Endothelial cell of umbilical vein (primary cell): Measurements from ENCODE around the gene GPD2. TPM values are rescaled to one million over a fixed set of nuclear protein-coding genes. Genes with fewer than 3 reads are reported as not detected.
A peak's percentile ranks its signal among the peaks of the same experiment; 100 is the strongest.
"Not testable (repeated sequence)": the region's sequence is repeated elsewhere in the genome, so short reads cannot be mapped to it uniquely, and the experiment has no call there.

Experiments used
- BruUV-seq: library from RNA; stranded (reverse); fragments of 400-500 nt; replicated peaks from 2 replicates; lab custom pipeline; 2021; lab: Mats Ljungman, UMichigan
- CTCF ChIA-PET: fragments of 300-600, 350-600 bp; sonication (Branson Sonifier 250); formaldehyde crosslinking; loops from one replicate; lab custom pipeline; 2021; ENCODE audit warnings: antibody characterized with exemption, inconsistent platforms; lab: Charles Lee
- POLR2A ChIA-PET: fragments of 300-600, 350-600 bp; sonication (Branson Sonifier 250); formaldehyde crosslinking; loops from one replicate; lab custom pipeline; 2021; ENCODE audit warnings: antibody characterized with exemption, inconsistent platforms; lab: Charles Lee
- DNase-seq: peaks from one replicate; pipeline ENCODE4 v3.0.0-alpha.2; 2011; ENCODE audit warnings: low read depth, low spot score
- FAIRE-seq: peaks from 2 replicates; lab custom pipeline; 2011; peaks lifted over from hg19 to GRCh38; lab: Jason Lieb, UNC
- H2AFZ ChIP-seq: 2 replicates; pipeline ENCODE4 v1.6.0; 2012; ENCODE audit warnings: low read depth, low read length, control low read depth, inconsistent platforms
- H3K27ac ChIP-seq: 2 replicates; pipeline ENCODE4 v1.5.1; 2011; ENCODE audit warnings: low read depth, mild to moderate bottlenecking, control low read depth, low read length, moderate library complexity; ENCODE audit not compliant: insufficient read depth
- H3K27me3 ChIP-seq, 2 experiments: 2 replicates each; pipeline versions ENCODE4 v1.6.0 to v1.6.1; 2011; ENCODE audit warnings: low read length in 2 of 2, mixed read lengths in 1 of 2; ENCODE audit not compliant: control insufficient read depth in 2 of 2, insufficient read depth in 2 of 2
- H3K36me3 ChIP-seq, 2 experiments: 2 replicates in 1 of 2; 3 replicates in 1 of 2; pipeline ENCODE4 v1.5.1; 2011; ENCODE audit warnings: low read length in 2 of 2, mild to moderate bottlenecking in 1 of 2, moderate library complexity in 1 of 2; ENCODE audit not compliant: control insufficient read depth in 2 of 2, insufficient read depth in 2 of 2; ENCODE audit errors: extremely low read depth in 1 of 2
- H3K4me1 ChIP-seq: 3 replicates; pipeline ENCODE4 v1.5.1; 2011; ENCODE audit warnings: mild to moderate bottlenecking, low read length; ENCODE audit not compliant: control insufficient read depth, insufficient read depth; ENCODE audit errors: extremely low read depth
- H3K4me2 ChIP-seq: 2 replicates; pipeline ENCODE4 v1.6.1; 2011; ENCODE audit warnings: low read length, control low read depth, mixed read lengths; ENCODE audit not compliant: insufficient read depth
- H3K4me3 ChIP-seq, 3 experiments: fragments of 200-600 bp in 1 of 3; sonication (generic), shearing (Covaris generic) in 1 of 3; replicated peaks in 1 of 3; 2 replicates each; pipeline ENCODE4 v1.5.1; 2011 to 2016; ENCODE audit warnings: control low read depth in 3 of 3, low read length in 3 of 3, mild to moderate bottlenecking in 2 of 3, inconsistent platforms in 1 of 3, low read depth in 1 of 3, moderate library complexity in 1 of 3; ENCODE audit not compliant: insufficient read depth in 1 of 3
- H3K79me2 ChIP-seq: 2 replicates; pipeline ENCODE4 v1.6.0; 2012; ENCODE audit warnings: low read length, inconsistent platforms; ENCODE audit not compliant: control insufficient read depth, insufficient read depth
- H3K9ac ChIP-seq: replicated peaks from 2 replicates; pipeline ENCODE3; 2011; ENCODE audit warnings: low read length, control low read depth; ENCODE audit not compliant: insufficient read depth; ENCODE audit errors: extremely low read depth
- H3K9me1 ChIP-seq: replicated peaks from 3 replicates; pipeline ENCODE4 v1.6.0; 2011; ENCODE audit warnings: mild to moderate bottlenecking, low read length; ENCODE audit not compliant: control insufficient read depth, insufficient read depth; ENCODE audit errors: extremely low read depth
- H3K9me3 ChIP-seq: replicated peaks from 2 replicates; pipeline ENCODE4 v1.5.1; 2012; ENCODE audit warnings: low read length, inconsistent platforms; ENCODE audit not compliant: control insufficient read depth, insufficient read depth
- H4K20me1 ChIP-seq: replicated peaks from 2 replicates; pipeline ENCODE3; 2011; ENCODE audit warnings: mild to moderate bottlenecking, low read length; ENCODE audit not compliant: control insufficient read depth, insufficient read depth; ENCODE audit errors: extremely low read depth
- GATA2 ChIP-seq: IDR thresholded peaks from 2 replicates; pipeline ENCODE4 v1.7.0; 2011; ENCODE audit warnings: low read depth, mild to moderate bottlenecking, moderate library complexity, mixed read lengths, low read length; ENCODE audit not compliant: insufficient read length, insufficient read depth
- JUN ChIP-seq: IDR thresholded peaks from 2 replicates; pipeline ENCODE4 v1.6.1; 2011; ENCODE audit warnings: borderline replicate concordance, low read depth; ENCODE audit not compliant: insufficient read length, insufficient read depth
- MYC ChIP-seq: IDR thresholded peaks from one replicate; pipeline ENCODE4 v1.6.1; 2011; ENCODE audit warnings: mild to moderate bottlenecking, low read depth, low read length
- dilution Hi-C: fragments of 300-500 bp; cut with MboI; formaldehyde crosslinking; loops from one replicate; pipeline ENCODE4 v1.15.0; 2019; ENCODE audit warnings: low sequenced_read_pairs; ENCODE audit not compliant: extremely low pct_ligation_motif_present
- intact Hi-C: fragments of 100-400 bp; cut with micrococcal nuclease; formaldehyde crosslinking; loops from one replicate; pipeline ENCODE4 v1.10.0; 2022
- polyA plus RNA-seq, 4 experiments: library from polyadenylated mRNA; depleted of rRNA in 3 of 4; stranded (reverse) in 3 of 4; unstranded in 1 of 4; fragments of >200 nt; gene quantifications; 2 replicates each; pipeline versions ENCODE4 v1.2.1 to v1.2.3, GENCODE V29; 2011 to 2012; ENCODE audit warnings: missing spikeins in 1 of 4
- total RNA-seq: library from RNA; stranded (reverse); gene quantifications from 2 replicates; pipeline ENCODE4 v1.2.3, GENCODE V29; 2021
- TF ChIP-seq, protein P1 (sequence below): IDR thresholded peaks from 2 replicates; pipeline ENCODE4 v1.6.1; 2011; ENCODE audit not compliant: insufficient read depth, insufficient read length

Gene GPD2
- total and polyA plus RNA-seq, 2 donors (not counting 3 experiments of a cell fraction or from before 2014, with no cell fraction given) = 6.6 to 37.0 TPM

DNA sequence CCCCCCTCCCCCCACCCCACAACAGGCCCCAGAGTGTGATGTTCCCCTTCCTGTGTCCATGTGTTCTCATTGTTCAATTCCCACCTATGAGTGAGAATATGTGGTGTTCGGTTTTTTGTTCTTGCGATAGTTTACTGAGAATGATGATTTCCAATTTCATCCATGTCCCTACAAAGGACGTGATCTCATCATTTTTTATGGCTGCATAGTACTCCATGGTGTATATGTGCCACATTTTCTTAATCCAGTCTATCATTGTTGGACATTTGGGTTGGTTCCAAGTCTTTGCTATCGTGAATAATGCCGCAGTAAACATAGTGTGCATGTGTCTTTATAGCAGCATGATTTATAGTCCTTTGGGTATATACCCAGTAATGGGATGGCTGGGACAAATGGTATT, 92.4 kb downstream of the GPD2 start:
- H4K20me1 ChIP-seq, H3K4me2 ChIP-seq, dilution Hi-C loops, H2AFZ ChIP-seq, CTCF ChIA-PET, H3K79me2 ChIP-seq, H3K36me3 ChIP-seq, FAIRE-seq, intact Hi-C loops, H3K9me1 ChIP-seq, H3K27ac ChIP-seq, BruUV-seq, H3K27me3 ChIP-seq, H3K4me1 ChIP-seq, H3K4me3 ChIP-seq, H3K9me3 ChIP-seq, H3K9ac ChIP-seq, DNase-seq, POLR2A ChIA-PET: not testable (repeated sequence)

DNA sequence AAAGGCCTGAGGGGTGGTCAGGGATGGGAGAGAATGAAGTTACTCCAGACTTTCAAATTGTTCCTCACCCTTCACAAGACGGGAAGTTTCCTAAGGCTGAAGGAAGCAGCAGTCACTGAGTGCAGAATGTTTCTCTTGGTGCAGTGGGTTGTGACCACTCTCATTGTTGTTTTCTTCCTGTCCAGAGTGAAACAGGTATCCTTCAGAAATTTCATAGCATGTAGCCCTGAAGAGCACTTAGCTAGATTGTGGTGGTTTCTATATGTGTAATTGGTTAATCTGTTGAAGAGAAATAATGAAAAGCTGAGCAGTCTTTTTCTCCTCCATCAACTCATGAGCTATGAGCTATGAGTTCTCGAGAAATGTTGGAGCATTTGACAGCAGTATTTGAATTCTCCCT, 96.8 kb downstream of the GPD2 start:
- Histone ChIP-seq H3K4me1 (no peaks in the 10 kb centered on the region), H3K4me3 (no peak overlapping the region), H3K27ac (no peak overlapping the region), H3K4me2 (no peak overlapping the region), H3K79me2 (no peaks in the 10 kb centered on the region), H3K27me3 (no peaks in the 10 kb centered on the region), H3K9ac (no peak overlapping the region), H3K9me1 (no peaks in the 10 kb centered on the region), H2AFZ (no peak overlapping the region), H3K36me3 (no peaks in the 10 kb centered on the region), H3K9me3 (no peaks in the 10 kb centered on the region), H4K20me1 (no peaks in the 10 kb centered on the region)
- dilution Hi-C loops (no loop called here), intact Hi-C loops (no loop called here)
- ChIA-PET POLR2A (no interaction called here), CTCF (no interaction called here)
- TF ChIP-seq, protein P1, sequence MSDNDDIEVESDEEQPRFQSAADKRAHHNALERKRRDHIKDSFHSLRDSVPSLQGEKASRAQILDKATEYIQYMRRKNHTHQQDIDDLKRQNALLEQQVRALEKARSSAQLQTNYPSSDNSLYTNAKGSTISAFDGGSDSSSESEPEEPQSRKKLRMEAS = no peak
- TF ChIP-seq GATA2 (no peak), JUN (no peak), MYC (no peak)
- FAIRE-seq (peak; percentile 8), DNase-seq (no peak)
- no TSS peak for BruUV-seq
